Naive thymus-derived CD4-positive, alpha-beta T cell (primary cell): ENCODE measurements around the gene TMEM45B. TPM values are rescaled to one million over a fixed set of nuclear protein-coding genes. Genes with fewer than 3 reads are reported as not detected.

Experiments used
- ATAC-seq: fragments of 150-1000 bp; cut with Tn5 transposase; 2 replicates; pipeline ENCODE4 v1.10.0; 2021; ENCODE audit warnings: mild to moderate bottlenecking, moderate library complexity
- CTCF ChIA-PET: fragments of 350-600 bp; sonication (Branson Sonifier 250); formaldehyde crosslinking; loops from one replicate; lab custom pipeline; 2021; ENCODE audit warnings: antibody characterized with exemption; lab: Charles Lee
- POLR2A ChIA-PET: fragments of 350-600 bp; sonication (Branson Sonifier 250); formaldehyde crosslinking; loops from one replicate; lab custom pipeline; 2021; ENCODE audit warnings: antibody characterized with exemption, inconsistent platforms; lab: Charles Lee
- DNase-seq, 9 donors: peaks; one replicate each; pipeline versions ENCODE4 v3.0.0 to v3.0.0-alpha.2; 2020 to 2022; ENCODE audit warnings: mixed read lengths in 1 of 9
- H3K27ac ChIP-seq: one replicate; pipeline ENCODE4 v1.7.0; 2013; ENCODE audit warnings: mild to moderate bottlenecking, low read depth, low read length, moderate library complexity
- H3K27me3 ChIP-seq, 2 donors: one replicate each; pipeline ENCODE4 v1.7.0; 2013; ENCODE audit warnings: low read length in 2 of 2, mild to moderate bottlenecking in 2 of 2, moderate library complexity in 2 of 2; ENCODE audit not compliant: control insufficient read depth in 2 of 2, insufficient read depth in 2 of 2
- H3K36me3 ChIP-seq, 3 experiments: 1 replicate in 2 of 3; 2 replicates in 1 of 3; pipeline ENCODE4 v1.7.0; 2013; ENCODE audit warnings: low read length in 3 of 3, mild to moderate bottlenecking in 3 of 3, moderate library complexity in 1 of 3; ENCODE audit not compliant: insufficient read depth in 3 of 3, control insufficient read depth in 2 of 3
- H3K4me1 ChIP-seq, 2 donors: one replicate each; pipeline ENCODE4 v1.7.0; 2013; ENCODE audit warnings: low read length in 2 of 2, mild to moderate bottlenecking in 2 of 2, moderate library complexity in 1 of 2; ENCODE audit not compliant: control insufficient read depth in 2 of 2, insufficient read depth in 2 of 2
- H3K4me3 ChIP-seq: 2 replicates; pipeline ENCODE4 v1.7.0; 2013; ENCODE audit warnings: mild to moderate bottlenecking, low read length
- H3K9me3 ChIP-seq, 3 experiments: 1 replicate in 2 of 3; 2 replicates in 1 of 3; pipeline ENCODE4 v1.7.0; 2013; ENCODE audit warnings: low read length in 3 of 3; ENCODE audit not compliant: control insufficient read depth in 2 of 3
- H3K27ac Mint-ChIP-seq, 9 donors: one replicate each; pipeline ENCODE4 v1.8.0; 2020 to 2022; ENCODE audit warnings: mixed read lengths in 9 of 9, mild to moderate bottlenecking in 8 of 9, moderate library complexity in 5 of 9, inconsistent platforms in 2 of 9
- H3K27me3 Mint-ChIP-seq, 5 donors: one replicate each; pipeline ENCODE4 v1.8.0; 2021 to 2022; ENCODE audit warnings: mixed read lengths in 5 of 5, mild to moderate bottlenecking in 1 of 5
- H3K36me3 Mint-ChIP-seq, 5 donors: one replicate each; pipeline ENCODE4 v1.8.0; 2020 to 2022; ENCODE audit warnings: mixed read lengths in 5 of 5, mild to moderate bottlenecking in 3 of 5, inconsistent platforms in 1 of 5
- H3K4me1 Mint-ChIP-seq, 7 donors: one replicate each; pipeline ENCODE4 v1.8.0; 2020 to 2022; ENCODE audit warnings: mixed read lengths in 7 of 7, mild to moderate bottlenecking in 3 of 7, inconsistent platforms in 1 of 7
- H3K4me3 Mint-ChIP-seq, 10 donors: one replicate each; pipeline ENCODE4 v1.8.0; 2020 to 2022; ENCODE audit warnings: mild to moderate bottlenecking in 10 of 10, mixed read lengths in 10 of 10, moderate library complexity in 6 of 10, inconsistent platforms in 2 of 10
- H3K9me3 Mint-ChIP-seq, 11 donors: one replicate each; pipeline ENCODE4 v1.8.0; 2020 to 2022; ENCODE audit warnings: mixed read lengths in 11 of 11, mild to moderate bottlenecking in 4 of 11, inconsistent platforms in 1 of 11, moderate library complexity in 1 of 11
- intact Hi-C, 2 donors: fragments of 100-400 bp; cut with micrococcal nuclease; formaldehyde crosslinking; loops; one replicate each; pipeline ENCODE4 v1.15.1; 2023
- polyA plus RNA-seq, 2 donors: library from polyadenylated mRNA; unstranded; fragments of 300-500 nt; fragmentation: Illumina TruSeq; gene quantifications; one replicate each; pipeline ENCODE4 v1.2.3, GENCODE V29; 2021
- total RNA-seq, 6 experiments: library from RNA in 5 of 6; stranded (reverse) in 5 of 6; gene quantifications; 1 replicate in 5 of 6; 2 replicates in 1 of 6; pipeline ENCODE4 v1.2.3 and lab custom pipeline; 2021 to 2026

The TMEM45B gene
- total and polyA plus RNA-seq, 7 experiments from 2014 or later = 2.3 to 40.8 (median 11.9) TPM

DNA sequence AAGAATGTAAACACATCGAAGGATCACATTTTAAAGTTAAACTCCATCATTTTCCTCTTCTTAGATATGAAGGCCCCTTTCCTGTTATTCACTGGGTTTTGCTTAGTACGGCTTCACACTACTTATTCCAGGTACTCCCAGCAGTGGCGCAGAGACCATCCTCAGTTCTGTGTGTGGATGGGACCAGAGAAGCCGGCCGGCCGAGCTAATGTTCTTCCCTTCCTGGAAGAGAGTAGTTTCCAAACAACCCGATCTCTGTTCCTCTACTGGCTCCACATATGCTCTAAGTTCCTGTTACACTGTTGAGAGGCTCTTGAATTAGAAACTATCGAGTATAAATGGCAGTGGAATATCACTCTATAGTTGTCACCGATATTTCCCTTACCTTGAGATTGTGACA lies 80.4 kb downstream of the TMEM45B start:
- Mint-ChIP-seq H3K4me1 (peaks cover 23 to 55% (median 43%) of the 10 kb centered on the region in 7 donors), H3K36me3 (peaks cover 3 to 30% (median 14%) of the 10 kb centered on the region in 5 donors), H3K27me3 (no peaks in the 10 kb centered on the region), H3K27ac (peak overlapping the region; percentile 70 to 95 (median 89)), H3K9me3 (peaks cover 0 to 1% (median 0%) of the 10 kb centered on the region in 11 donors), H3K4me3 (peak overlapping the region; percentile 86 to 96 (median 92))
- Histone ChIP-seq H3K4me3 (peak overlapping the region; percentile 76), H3K27ac (peak overlapping the region; percentile 84), H3K4me1 (peaks cover 9 to 18% of the 10 kb centered on the region in 2 donors), H3K27me3 (no peaks in the 10 kb centered on the region), H3K9me3 (no peaks in the 10 kb centered on the region), H3K36me3 (peaks cover 5 to 21% (median 7%) of the 10 kb centered on the region in 3 experiments)
- DNase-seq (no peak), ATAC-seq (no peak)
- ChIA-PET CTCF (interaction anchor here (0.7 to 1.0 kb wide), 3 partner anchors 79 to 106 kb away, joined by 3 read pairs; no protein-coding TSS in a partner anchor), POLR2A (interaction anchor here (0.6 to 3.9 kb wide), 13 partner anchors 9 to 175 kb away, joined by 3 to 19 read pairs (median 4); partner anchors contain the start of genes PRDM10 and TMEM45B)
- intact Hi-C loops = no loop called here

DNA sequence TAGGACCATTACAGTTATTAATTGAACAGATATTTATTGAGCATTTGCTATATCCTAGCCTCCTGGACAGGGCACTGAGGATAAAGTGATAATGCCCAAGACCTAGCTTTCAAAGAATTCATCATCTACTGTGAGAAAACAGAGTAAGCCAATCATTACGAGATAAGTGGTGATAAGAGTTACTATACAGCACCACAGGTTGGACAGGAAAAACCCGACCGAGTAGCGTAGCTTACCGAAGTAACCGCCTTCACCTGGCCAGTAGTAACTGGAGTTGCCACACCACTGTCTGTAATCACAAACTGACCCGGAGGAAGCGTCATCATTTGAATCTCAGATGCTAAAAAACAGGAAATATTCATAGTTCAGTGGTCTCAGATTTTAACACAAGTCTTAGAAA lies 89.8 kb downstream of the TMEM45B start:
- no peaks in the 10 kb centered on the region for H3K27me3 Mint-ChIP-seq
- H3K4me3 ChIP-seq = no peak overlapping the region
- H3K4me1 Mint-ChIP-seq = peaks cover 0 to 3% (median 0%) of the 10 kb centered on the region in 7 donors
- DNase-seq (no peak), ATAC-seq (no peak)
- peaks cover 0 to 22% (median 2%) of the 10 kb centered on the region in 3 experiments for H3K36me3 ChIP-seq
- peaks cover 12 to 57% (median 32%) of the 10 kb centered on the region in 5 donors for H3K36me3 Mint-ChIP-seq
- no peaks in the 10 kb centered on the region for H3K9me3 Mint-ChIP-seq
- H3K4me1 ChIP-seq = no peaks in the 10 kb centered on the region
- no peak overlapping the region for H3K4me3 Mint-ChIP-seq
- CTCF ChIA-PET = interaction anchor here (0.6 to 0.7 kb wide), 3 partner anchors 60 to 227 kb away, joined by 3 read pairs; no protein-coding TSS in a partner anchor
- POLR2A ChIA-PET = interaction anchor here (1.0 kb wide), 1 partner anchor 10 kb away, joined by 3 read pairs; the partner anchor contains the start of gene NFRKB
- no peaks in the 10 kb centered on the region for H3K27me3 ChIP-seq
- no peaks in the 10 kb centered on the region for H3K9me3 ChIP-seq
- intact Hi-C loops = no loop called here
- H3K27ac ChIP-seq = no peak overlapping the region
- H3K27ac Mint-ChIP-seq = no peak overlapping the region

Other genes with a start within 250 kb of the TMEM45B start
- gene NFRKB, start 79.7 kb downstream of the TMEM45B start, total RNA-seq = 10 to 100 TPM; 40.4 to 81.3 (median 56.2) TPM
- gene NFRKB, start 79.7 kb downstream of the TMEM45B start, polyA plus RNA-seq = 10 to 100 TPM; 24.4 to 42.3 TPM
- gene PRDM10, start 187.0 kb downstream of the TMEM45B start, total RNA-seq = 10 to 100 TPM; 12.4 to 16.3 (median 13.8) TPM
- gene PRDM10, start 187.0 kb downstream of the TMEM45B start, polyA plus RNA-seq = 1 to 10 TPM; 2.5 to 3.3 TPM